Measurements from ENCODE around the gene PHKB.
A peak's percentile ranks its signal among the peaks of the same experiment; 100 is the strongest.

Gene PHKB

DNA sequence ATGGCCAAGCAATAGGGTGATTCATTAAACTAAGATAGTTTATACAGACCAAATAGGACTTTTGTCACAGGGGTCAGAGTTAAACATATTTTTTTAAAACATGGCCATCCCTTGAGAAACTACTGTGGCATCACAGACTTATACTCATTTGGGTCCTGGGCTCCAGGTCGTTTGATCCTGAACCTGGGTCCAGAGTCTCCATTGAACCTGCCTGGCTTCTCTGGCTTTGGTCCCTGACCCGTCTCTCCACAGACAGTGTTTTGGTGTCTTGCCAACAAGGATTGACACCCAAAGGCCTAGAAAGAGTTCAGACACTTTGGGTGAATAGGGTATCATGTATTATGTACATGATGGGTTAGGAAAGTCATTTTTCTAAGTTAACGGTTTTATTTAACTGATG, 236.7 kb downstream of the PHKB start:
- no peak for DNase-seq

DNA sequence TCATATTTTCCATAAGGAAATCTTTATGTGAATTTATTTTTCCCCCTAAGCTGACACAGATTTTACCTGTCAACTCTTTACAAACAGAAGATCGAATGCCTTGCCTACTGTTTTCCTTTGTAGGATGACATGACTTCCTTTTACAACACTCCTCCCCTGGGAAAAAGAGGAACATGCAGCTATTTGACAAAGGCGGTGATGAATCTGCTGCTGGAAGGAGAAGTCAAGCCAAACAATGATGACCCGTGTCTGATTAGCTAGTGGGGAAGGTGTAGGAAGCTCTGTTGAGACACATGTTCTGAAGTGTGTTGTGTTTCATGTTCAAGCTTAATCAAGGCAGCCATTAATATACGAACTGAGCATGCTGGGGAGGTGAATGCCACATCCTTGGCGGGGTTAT, 238.0 kb downstream of the PHKB start:
- DNase-seq, result no peak

DNA sequence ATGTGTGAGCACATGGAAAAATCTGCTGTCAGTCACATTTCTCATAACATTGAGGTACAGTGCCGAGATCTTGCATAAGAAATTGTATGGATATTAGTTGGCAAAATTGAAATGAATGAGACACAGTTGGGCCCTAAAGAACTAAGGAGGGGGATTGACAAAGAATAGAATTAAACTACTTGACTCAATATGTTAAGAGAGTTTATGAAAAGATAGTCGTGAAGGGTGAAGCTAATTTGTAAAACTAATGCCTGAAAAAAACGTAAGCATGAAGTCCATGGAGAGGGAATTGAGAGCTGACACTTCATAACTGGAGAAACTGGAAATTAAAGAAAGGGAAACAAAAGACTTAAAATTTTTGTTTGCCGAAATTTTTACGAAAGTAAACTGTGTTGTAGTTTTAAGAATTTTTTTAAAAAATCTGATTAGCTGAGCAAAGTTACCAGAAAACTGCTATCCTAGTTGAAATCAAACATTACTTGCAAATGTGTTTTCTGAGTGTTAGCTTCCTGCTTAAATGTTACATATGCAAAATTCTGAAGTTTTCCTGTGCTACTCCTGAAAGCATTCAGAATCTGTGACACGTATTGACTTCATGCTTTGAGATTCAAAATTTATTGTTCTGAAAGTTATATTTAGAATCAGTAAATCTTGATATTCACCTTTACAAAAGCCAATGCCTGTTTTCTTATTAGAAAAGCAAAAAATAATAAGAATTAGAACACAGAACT, 239.9 kb downstream of the PHKB start:
- DNase-seq, result no peak

DNA sequence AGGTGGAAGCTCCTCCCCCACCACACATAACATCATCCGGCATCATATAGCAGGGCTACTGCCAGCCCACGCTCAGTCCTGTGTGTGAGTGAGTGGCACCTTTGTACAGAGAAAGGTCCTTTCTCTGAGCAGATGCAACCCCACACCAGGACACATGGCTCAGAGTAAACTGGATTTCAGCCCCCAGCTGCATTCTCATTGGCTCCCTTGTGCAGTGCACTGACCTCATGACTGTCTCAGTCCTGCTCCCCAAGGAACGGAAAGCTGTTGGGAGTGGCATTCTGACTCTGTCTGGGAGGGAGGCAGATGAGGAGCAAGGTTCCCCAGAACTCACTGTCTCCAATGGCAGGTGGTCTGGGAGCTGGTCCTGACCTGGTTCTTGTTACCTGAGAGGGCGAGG, 244.1 kb downstream of the PHKB start:
- DNase-seq, result no peak

DNA sequence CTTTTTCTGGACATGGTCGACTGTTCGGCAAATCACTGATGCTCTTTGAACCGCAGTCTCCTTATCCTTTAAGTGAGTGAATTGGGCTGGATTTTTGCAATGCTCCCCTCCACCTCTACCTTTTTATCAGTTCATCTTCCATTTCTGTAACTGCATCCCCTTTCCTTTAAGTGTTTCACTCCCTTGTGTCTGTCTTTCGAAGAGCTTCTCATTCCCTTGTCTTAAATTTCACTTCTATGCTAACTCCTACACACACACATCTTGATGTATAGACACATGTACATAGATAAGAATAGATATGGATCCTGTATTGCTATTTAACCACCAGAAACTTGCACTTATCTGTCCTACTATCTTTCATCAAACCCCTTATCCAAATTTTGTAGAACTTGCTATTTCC, 250.7 kb downstream of the PHKB start:
- no peak for DNase-seq

DNA sequence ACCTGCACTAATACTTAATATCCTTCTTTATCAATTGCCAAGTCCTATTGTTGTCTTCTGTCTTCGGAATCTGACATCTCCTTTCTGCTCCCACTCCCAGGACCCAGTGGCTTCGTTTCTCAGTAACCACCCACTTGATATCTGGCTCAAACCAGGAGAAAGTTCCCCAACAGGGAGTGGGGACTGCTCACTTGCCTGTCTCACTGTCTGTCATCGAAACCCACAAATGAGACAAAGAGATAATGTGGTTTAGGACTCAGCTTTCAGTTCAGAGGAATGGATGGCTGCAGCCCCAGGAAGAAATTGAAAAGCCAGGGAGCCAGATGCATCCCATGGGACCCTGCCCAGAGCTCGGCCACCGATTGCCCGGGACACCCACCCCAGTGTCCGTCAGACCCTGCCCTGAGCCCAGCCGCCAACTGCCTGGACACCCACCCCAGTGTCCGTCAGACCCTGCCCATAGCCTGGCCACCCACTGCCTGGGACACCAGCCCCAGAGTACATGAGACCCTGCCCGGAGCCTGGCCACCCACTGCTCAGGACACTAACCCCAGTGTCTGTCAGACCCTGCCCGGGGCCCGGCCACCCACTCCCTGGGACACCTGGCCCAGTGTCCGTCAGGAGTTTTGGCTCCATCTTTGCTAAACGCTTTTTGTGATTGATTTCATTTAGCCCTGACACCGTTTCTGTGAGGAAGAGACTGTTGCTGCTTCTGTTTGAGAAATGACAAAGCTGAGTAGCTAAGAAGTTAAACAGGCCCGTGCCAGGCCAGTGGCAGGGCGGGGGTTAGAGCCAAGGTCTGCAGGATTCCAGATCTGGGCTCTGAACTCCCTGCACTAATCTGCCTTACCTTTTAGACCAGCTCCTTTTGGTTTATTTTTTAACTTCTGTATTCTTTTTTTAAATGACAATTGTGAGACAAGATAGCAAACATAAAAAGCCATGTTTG, 251.4 kb downstream of the PHKB start:
- DNase-seq, result no peak

DNA sequence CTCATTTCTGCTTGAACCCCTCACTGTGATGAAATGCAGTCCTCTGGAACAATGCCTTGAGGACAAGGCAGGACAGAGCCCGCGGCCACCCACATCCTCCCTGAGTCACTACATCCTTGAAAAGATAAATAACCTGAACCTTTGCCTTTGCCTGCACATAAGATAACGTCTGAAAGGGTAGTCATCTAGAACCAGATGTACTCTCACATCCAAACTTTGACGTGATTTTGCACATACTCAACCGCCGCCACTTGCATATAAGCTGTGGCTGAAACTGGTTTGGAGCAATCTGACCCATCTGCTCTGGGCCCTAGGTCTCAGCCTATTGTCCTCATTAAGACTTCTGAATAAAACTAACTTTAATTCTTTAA, 252.1 kb downstream of the PHKB start:
- peak in 1 of 2 donors; percentile 2 for DNase-seq

DNA sequence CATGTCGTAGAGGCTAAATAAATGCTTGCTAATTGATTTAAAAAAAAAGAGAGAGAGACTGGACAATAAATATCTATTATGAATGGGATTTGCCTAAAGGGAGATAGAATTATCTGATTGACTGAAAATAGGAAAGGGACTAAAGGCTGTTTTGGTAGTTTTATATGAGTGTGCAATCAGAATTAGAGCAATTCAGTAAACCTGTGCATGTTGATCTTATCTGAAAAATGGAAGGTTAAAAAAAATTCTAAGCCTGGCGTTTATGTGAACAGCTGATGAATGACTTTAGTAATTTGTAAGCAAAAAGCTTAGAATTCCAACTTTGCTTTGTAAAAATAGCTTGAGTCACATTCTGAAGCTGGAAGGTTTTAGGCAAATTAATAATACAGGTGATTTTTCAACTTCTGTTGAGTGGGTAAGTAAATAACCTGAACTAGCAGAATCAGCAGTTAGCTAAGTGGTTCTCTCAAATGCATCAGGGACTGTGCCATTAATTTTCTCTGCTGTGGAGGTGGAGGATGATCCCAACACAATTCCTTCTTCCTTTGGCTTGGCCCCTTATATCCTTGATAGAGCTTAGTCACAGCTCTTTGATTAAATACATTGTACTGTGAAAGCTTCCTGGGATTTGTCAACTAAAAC, 254.4 kb downstream of the PHKB start:
- no peak for DNase-seq

DNA sequence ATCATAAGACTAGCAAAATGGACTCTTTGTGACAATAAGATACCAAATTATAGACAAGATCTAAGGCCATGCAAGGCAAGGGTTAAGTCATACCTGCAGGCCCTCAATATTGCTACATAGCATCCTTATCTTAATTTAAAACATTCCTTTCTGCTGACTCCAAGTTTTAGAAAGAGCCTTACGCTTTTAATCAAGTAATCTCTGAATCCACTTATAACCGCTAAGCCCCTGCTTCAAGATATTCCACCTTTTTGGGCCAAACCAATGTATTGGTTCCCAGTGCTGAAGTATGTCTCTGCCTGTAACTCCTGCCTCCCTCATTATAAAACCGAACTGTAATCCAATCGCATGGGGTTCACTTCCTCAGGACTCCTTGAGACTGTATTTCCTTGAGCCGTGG, 255.4 kb downstream of the PHKB start:
- no peak for DNase-seq

DNA sequence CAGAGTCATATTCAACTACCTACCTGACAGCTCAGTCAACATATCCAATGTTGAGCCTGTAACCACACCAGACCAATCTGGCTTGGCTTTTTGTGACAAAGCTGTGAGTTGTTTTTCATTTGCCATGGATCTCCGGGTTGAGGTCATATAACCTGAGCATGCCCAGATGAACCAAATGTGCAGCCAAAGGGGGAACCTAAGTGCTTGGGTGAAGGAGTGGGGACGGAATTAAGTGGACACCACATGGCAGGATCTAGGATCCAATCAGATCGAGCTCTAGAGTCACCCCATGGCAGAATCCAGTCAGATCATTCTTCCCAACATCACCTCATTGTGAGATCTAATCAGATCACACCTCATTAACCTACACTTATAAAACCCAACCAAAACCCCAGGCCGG, 258.6 kb downstream of the PHKB start:
- DNase-seq, result no peak

DNA sequence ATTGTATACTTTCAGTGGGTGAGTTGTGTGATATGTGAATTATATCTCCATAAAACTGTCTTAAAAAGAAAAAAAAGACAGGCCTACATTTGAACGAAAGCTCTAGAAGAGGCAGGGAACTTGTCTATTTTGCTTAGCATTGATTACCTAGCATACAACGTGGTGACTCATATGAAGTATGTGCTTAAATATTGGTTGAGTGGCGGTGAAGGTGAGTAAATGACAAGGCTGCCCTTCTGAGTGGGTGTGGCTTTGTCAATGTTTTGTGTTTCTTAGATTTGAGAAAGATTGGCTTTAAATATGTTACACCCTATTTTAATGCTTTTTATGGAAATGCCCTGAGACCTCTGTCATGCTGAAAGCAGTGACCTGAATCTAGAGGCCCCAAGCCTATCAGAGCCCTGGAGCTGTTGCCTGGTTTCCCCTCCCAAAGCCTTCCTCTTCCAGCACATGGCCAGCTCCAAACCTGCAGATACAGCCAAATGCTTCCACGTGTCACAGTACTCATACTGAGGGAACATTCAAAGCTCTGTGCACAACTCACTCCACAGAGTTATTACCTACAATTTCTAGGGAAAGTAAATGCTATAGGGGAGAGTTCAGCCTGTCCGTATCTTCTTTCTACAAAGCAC, 260.0 kb downstream of the PHKB start:
- DNase-seq, result no peak

DNA sequence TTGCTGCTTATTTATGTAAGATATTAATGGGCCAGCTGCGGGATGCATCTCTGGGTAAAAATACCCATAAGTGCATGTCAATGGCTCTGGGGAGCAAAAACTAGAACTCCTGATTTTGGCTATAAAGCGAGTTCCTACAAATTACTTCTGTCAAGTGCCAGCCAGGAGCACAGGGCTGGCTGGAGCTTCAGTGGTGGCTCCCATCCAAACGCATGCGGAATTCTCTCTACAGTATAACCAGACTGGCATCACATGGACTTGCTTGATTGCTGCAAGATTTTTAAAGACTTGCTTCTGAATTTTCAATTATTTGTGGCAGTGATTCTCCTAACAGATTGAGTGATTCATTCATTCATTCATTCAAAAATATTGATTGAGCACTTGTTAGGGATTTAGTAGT, 260.9 kb downstream of the PHKB start:
- DNase-seq, result no peak

DNA sequence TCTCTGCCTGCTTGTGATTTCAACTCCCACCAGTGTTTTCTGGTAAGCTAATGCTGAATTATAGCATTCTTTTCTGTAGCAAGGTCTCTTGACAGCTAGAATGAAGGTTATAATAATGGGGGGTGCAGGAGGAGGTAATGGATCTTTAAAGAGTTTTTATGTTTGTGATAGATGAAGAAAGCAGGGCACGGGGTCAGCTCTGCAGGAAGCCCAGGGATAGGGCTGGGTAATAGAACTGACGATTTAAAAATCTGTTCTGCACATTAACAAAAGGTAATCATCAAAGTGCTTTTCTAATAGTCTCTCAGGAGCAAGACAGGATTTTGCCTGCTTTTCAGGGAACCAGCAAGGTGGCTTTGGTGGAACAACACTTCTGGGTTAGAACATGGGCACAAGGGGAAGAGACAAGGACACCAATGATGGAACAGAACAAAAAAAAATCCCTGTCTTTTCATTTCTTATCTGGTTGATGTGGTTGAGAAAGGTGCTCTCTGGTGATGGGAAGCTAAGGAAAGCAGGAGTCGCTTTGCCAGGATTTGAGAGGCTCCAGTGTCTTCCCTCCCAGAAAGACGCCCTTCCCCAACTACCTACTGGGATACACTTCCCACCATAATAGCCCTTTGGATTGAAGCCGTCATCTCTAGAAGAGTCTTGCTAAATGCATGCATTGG, 263.1 kb downstream of the PHKB start:
- DNase-seq, result no peak

DNA sequence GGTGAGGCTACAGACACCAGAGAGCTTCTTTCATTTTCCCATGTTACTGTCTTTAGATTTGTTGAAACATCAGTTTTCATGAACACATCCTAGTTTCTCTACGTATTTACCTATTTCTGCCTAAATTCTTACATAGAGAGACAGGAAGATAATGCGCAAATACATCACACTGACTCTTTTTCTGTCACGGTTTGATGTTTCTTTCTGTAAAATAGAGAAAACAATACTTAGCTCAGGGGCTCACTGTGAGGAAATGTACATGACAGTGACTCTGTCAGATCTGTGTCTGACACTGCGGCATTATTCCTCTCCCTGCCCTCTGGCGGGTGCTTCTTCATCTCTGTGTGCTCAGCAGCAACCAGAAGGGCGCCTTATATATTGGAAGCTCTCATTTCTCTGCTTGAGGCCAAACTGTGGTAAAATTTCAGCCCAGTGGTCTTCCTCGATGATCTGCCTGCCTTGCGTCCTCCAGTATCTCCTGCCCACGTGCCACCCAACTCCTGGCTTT, 264.1 kb downstream of the PHKB start:
- no peak for DNase-seq

DNA sequence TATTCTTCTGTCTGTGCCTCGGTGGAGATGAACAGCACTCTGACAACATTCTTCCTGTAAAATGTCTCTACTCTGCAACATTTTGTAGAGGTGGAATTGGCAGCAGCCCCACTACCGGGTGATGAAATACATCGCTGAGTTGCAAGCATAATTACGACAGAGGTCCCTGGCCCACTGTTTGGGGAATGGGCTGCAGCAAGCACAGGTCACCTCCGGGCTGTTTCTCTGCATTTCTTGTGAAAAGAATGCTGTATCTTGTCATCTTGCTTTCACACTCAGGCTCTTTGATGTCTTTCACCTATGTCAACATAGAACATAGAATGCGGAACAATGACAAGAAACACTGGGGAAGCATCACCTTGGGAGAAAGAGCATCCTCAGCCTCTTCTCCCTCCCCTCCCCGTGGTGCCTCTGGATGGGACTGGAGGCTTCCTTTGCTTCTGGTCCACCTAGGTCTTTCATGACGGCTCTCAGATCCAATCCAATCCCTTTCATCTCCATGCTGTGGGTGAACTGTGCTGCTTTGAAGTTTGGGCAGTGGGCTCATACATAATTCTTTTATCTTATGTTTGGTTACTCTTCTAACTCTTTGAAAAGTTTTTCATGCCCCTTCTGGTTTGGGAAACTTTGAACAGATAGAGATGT, 265.0 kb downstream of the PHKB start:
- DNase-seq, result no peak

DNA sequence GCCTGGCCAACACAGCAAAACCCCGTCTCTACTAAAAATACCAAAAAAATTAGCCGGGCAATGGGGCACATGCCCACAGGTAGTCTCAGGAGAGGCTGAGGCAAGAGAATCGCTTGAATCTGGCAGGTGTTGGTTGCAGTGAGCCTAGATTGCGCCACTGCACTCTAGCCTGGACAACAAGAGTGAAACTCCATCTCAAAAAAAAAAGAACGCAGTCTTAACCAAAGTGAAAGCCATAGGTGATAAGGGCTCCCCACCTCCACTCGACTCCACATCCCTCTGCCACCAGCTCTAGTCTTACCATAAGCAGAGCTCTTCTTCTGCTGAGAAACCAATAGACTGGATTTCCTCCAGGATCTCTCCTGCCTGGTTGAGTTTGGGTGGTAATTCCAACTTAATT, 266.0 kb downstream of the PHKB start:
- no peak for DNase-seq

DNA sequence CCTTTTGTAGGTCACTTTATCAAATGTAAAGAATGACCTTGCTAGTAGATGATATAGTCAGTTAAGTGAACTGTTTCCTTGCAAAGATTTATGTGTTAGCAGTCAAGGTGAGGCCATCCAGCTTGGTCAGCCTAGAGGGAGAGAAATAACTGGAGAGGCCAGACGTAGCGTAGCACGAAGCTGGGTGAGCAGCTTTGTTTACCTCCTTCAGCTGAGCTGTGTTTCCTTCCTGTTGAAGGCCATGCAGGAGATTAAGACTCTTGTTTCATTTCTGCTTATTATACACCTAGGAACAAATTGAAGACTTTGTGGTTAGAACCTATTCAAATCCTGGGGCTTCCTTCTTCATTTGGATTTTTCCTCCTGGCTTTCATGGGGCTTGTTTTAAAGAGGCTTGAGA, 267.1 kb downstream of the PHKB start:
- DNase-seq, result no peak

DNA sequence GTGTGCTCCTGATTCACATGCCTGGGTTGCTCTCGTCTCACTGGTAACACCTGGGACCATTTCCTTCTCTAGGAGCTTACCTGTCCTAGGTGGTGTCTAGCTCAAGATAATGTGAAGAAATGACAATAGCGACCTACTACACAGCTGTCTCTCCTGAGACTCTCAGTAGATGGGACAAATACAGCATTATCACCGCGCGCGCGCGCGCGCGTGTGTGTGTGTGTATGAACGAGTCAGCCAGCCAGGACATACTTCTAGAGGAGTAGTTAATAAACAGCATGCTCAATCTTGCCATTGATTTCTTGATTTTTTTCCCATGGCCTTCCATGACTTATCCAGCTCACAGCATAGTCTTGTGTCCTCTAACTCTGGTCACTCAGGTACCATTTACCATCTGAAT, 268.6 kb downstream of the PHKB start:
- no peak for DNase-seq

DNA sequence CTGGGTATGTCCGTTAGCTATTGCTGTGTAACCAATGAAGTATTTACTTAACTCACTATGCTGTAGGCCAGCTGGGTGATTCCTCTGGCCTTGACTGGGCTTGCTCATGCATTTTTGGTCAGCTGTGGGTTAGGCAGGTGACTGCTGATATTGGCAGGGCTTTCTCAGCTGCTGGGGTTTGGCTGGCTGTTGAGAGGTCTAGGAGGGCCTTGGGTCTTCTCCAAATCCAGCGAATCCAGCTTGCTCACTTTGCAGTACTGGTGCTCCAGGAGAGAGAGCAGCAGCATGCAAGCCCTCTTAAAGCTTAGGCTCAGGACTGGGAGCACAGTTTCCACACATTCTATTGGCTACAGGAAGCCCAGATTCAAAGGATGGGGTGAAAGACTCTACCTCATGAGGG, 270.1 kb downstream of the PHKB start:
- no peak for DNase-seq

DNA sequence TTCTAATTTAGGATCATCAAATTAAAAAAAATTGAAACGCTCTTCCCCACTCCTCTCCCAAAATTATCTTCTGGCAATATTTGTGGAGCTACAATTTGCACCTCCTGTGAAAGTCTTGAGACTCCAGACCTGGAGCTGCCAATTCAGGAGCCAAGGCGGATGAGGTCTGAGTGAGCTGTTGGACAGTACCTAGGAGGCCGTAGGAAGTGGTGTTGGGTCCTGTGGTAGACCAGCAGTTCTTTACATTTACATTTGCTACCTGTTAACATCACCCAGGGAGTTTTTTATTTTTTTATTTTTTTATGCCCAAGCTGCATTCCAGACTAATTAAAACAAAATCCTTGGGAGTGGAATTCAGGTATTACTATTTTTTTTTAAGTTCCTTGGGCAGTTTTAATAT, 271.0 kb downstream of the PHKB start:
- no peak for DNase-seq

DNA sequence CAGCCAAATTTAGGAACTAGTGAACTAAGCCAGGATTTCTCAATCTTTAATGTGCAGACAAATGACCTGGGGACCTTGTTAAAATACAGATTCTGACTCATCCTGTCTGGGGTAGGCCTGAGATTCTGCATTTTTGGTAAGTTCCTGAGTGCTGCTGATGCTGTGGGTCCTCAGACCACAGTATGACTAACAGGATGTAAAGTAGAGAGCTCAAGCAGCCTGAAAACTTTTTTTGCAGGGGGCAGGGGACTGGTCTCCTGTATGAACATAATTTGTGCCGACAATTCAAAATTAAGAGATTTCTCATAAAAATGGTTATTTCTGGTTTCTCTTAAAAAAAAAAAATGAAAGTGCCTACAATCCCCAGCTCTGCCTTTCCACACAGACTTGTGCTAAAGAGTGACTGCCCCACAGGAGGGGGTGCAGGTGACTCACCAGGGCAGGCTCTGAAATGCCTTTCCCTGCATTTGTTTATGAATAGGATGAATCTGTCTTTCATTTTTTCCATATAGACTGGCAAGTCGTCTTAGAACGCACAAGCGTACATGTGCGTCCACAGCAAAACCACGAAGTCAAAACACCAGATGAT, 271.5 kb downstream of the PHKB start:
- peak in 1 of 2 donors; percentile 24 for DNase-seq

All from stimulated activated CD4-positive, alpha-beta T cell treated with anti-CD3 and anti-CD28 coated beads, Interleukin-2, amount 100 ng/mL, for 24 hours (primary cell).